Activated T-cell treated with anti-CD3 and anti-CD28 coated beads for 24 hours (primary cell): ENCODE results near the gene TNMD.

Source experiments
- DNase-seq: peaks from one replicate; pipeline ENCODE4 v3.0.0-alpha.2; 2020; ENCODE audit warnings: low read depth

The TNMD gene

GRCh38 chrX:100643956-100644860, 59.5 kb downstream of the TNMD start, which contains the start of gene SRPX2:
Gene SRPX2 (plus strand): TSS chrX:100644199. CDS start chrX:100646323, 2,124 bp downstream.
- no peak for DNase-seq

GRCh38 chrX:100645106-100645505, 60.4 kb downstream of the TNMD start:
- no peak for DNase-seq

- DNase-seq: no peak
Measured at GRCh38 chrX:100647095-100647494, 62.4 kb downstream of the TNMD start.

GRCh38 chrX:100647739-100648138, 63.0 kb downstream of the TNMD start:
- no peak for DNase-seq

DNA sequence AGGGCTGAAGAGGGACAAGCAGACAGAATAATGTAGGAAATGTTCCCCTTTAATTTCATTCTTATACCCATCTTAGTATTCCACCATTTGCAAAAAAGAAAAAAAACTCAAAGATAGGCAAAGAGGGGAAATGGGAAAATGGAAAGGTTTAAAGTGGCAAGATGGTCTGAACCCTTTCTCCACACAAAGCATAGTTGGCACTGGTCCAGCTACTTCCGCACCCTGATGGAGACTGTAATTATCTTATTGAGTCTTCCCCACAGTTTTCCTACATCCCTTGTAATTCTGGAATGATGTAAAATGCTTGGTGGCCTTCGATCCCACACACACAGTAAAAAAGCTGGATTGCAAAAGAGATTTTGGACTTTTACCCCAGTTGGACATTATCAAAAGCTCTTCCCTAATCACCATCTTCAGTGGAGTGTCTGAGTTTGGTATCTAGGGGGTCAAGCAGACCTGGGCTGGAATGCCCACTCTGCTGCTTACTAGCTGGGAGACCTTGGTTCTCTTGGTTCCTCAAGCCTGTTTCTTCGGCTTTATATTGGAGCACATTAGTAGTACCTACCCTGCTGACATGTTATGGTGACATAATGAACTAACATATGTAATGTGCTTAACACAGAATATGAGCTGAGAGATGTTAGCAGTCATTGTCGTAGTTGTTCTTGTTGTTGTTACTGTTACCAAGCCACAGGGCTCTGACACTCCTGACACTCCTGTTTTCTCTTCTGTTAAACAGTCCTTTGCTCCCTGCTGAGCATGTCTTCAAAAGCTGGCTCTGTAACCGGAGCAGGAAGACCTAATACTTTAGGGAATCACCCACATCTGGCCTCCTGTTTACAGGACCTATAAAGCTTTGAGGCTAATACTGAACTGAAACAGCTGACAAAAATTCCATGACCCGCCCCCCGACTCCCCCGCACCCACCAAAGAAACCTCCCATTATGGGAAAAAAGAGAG, 64.0 kb downstream of the TNMD start:
- no peak for DNase-seq
